Kidney (tissue), 14 donors: ENCODE measurements around the gene AIFM1. TPM values are rescaled to one million over a fixed set of nuclear protein-coding genes. Genes with fewer than 3 reads are reported as not detected.

Source experiments
- DNase-seq, 5 donors: peaks; one replicate each; pipeline ENCODE4 v3.0.0-alpha.2; 2013 to 2020
- FAIRE-seq: peaks from 2 replicates; lab custom pipeline; 2012; peaks lifted over from hg19 to GRCh38; lab: Jason Lieb, UNC
- H3K27ac ChIP-seq, 2 donors: one replicate each; pipeline ENCODE4 v1.7.0; 2013; ENCODE audit warnings: low read depth in 2 of 2, low read length in 2 of 2, inconsistent platforms in 1 of 2
- H3K27me3 ChIP-seq: one replicate; pipeline ENCODE4 v1.7.1; 2013; ENCODE audit warnings: low read length, inconsistent platforms; ENCODE audit not compliant: control insufficient read depth, insufficient read depth
- H3K36me3 ChIP-seq, 3 donors: one replicate each; pipeline versions ENCODE4 v1.7.0 to v1.7.1; 2013; ENCODE audit warnings: low read length in 3 of 3, control low read depth in 1 of 3, inconsistent platforms in 1 of 3; ENCODE audit not compliant: insufficient read depth in 3 of 3, control insufficient read depth in 2 of 3
- H3K4me1 ChIP-seq, 3 donors: one replicate each; pipeline versions ENCODE4 v1.7.0 to v1.7.1; 2013; ENCODE audit warnings: low read length in 3 of 3, inconsistent platforms in 1 of 3, low read depth in 1 of 3; ENCODE audit not compliant: control insufficient read depth in 2 of 3, insufficient read depth in 2 of 3
- H3K4me3 ChIP-seq, 3 donors: one replicate each; pipeline versions ENCODE4 v1.7.0 to v1.8.1; 2013; ENCODE audit warnings: low read length in 3 of 3, control low read depth in 1 of 3, inconsistent platforms in 1 of 3
- H3K9ac ChIP-seq, 3 donors: one replicate each; pipeline versions ENCODE4 v1.7.0 to v1.7.1; 2013; ENCODE audit warnings: low read length in 3 of 3, control low read depth in 1 of 3, inconsistent platforms in 1 of 3
- H3K9me3 ChIP-seq, 3 donors: one replicate each; pipeline versions ENCODE4 v1.7.0 to v1.7.1; 2013; ENCODE audit warnings: low read length in 3 of 3, control low read depth in 1 of 3, inconsistent platforms in 1 of 3; ENCODE audit not compliant: control insufficient read depth in 2 of 3, insufficient read depth in 1 of 3
- intact Hi-C: fragments of 100-400 bp; cut with DNase I; formaldehyde crosslinking; loops from one replicate; pipeline ENCODE4 v1.11.1; 2022
- polyA plus RNA-seq: library from polyadenylated mRNA; stranded (reverse); fragments of 350-450 nt; fragmentation: Illumina TruSeq; extraction: RNeasy Lipid Tissue Mini Kit (QIAGEN cat#74804); gene quantifications from one replicate; pipeline ENCODE4 v1.2.3, GENCODE V29; 2014; ENCODE audit warnings: low read depth, low replicate concordance; ENCODE audit not compliant: insufficient read depth
- total RNA-seq: library from RNA; stranded (reverse); fragmentation: NEBNext Ultra II Directional; extraction: Animal tissue kit (Norgen Biotek cat#: 25700); gene quantifications from one replicate; pipeline ENCODE4 v1.2.1, GENCODE V29; 2021
- TF ChIP-seq, protein P1 (sequence below): IDR thresholded peaks from 3 replicates; pipeline ENCODE4 v1.5.1; 2012; ENCODE audit warnings: mild to moderate bottlenecking, moderate library complexity, borderline replicate concordance; ENCODE audit not compliant: insufficient read depth; ENCODE audit errors: extremely low read depth
- donor health status: control.
- donor health status: control.
- donor health status: control.
- donor health status: control.
- donor health status: control.
- donor health status: DM: yes; HTN: yes; CAD: no.
- donor health status: Normal renal cell carcinoma (clear cell type).

The AIFM1 gene
- total and polyA plus RNA-seq, 2 donors from 2014 or later, result 55.0 to 255 TPM

DNA sequence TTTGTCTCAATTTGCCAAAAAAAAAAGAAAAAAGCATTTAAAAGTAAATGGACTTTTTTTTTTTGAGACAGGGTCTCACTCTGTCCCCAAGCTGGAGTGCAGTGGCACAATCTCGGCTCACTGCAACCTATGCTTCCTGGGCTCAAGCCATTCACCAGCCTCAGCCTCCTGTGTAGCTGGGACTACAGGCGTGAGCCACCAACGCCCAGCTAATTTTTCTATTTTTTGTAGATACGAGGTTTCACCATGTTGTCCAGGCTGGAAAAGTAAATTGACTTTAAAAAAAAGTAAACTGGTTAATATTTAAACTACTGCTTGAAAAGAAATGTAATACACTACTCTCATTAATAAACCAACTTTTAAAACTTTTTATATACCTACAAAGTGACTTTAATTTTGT is 5.9 kb downstream of the AIFM1 start:
- H3K27ac ChIP-seq, result no peak overlapping the region
- no peaks in the 10 kb centered on the region for H3K4me1 ChIP-seq
- H3K9ac ChIP-seq, result no peak overlapping the region
- H3K9me3 ChIP-seq, result no peaks in the 10 kb centered on the region
- intact Hi-C loops, result no loop called here
- no peak overlapping the region for H3K4me3 ChIP-seq
- H3K36me3 ChIP-seq, result no peaks in the 10 kb centered on the region
- H3K27me3 ChIP-seq, result no peaks in the 10 kb centered on the region
- FAIRE-seq, result no peak
- DNase-seq, result no peak
- TF ChIP-seq, protein P1, sequence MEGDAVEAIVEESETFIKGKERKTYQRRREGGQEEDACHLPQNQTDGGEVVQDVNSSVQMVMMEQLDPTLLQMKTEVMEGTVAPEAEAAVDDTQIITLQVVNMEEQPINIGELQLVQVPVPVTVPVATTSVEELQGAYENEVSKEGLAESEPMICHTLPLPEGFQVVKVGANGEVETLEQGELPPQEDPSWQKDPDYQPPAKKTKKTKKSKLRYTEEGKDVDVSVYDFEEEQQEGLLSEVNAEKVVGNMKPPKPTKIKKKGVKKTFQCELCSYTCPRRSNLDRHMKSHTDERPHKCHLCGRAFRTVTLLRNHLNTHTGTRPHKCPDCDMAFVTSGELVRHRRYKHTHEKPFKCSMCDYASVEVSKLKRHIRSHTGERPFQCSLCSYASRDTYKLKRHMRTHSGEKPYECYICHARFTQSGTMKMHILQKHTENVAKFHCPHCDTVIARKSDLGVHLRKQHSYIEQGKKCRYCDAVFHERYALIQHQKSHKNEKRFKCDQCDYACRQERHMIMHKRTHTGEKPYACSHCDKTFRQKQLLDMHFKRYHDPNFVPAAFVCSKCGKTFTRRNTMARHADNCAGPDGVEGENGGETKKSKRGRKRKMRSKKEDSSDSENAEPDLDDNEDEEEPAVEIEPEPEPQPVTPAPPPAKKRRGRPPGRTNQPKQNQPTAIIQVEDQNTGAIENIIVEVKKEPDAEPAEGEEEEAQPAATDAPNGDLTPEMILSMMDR, result no peak

DNA sequence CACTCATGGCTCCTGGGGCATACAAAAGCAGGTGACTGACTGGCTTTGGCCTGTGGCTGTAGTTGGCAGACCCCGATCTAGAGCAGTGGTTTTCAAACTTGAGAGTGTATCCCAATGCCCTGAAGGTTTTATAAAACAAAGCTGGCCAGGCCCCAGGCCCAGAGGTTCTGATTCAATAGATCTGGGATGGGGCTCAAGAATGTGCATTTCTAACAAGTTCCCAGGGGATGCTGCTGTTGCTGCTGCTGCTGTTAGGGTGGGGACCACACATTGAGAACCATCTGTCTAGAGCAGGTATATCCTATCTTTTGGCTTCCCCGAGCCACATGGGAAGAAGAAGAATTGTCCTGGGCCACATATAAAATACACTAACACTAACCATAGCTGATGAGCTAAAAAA is 7.3 kb downstream of the AIFM1 start:
- no peak overlapping the region for H3K9ac ChIP-seq
- intact Hi-C loops, result no loop called here
- H3K36me3 ChIP-seq, result no peaks in the 10 kb centered on the region
- H3K4me3 ChIP-seq, result no peak overlapping the region
- no peaks in the 10 kb centered on the region for H3K27me3 ChIP-seq
- FAIRE-seq (no peak), DNase-seq (no peak)
- no peaks in the 10 kb centered on the region for H3K9me3 ChIP-seq
- no peaks in the 10 kb centered on the region for H3K4me1 ChIP-seq
- H3K27ac ChIP-seq, result no peak overlapping the region
- TF ChIP-seq, protein P1, result no peak

DNA sequence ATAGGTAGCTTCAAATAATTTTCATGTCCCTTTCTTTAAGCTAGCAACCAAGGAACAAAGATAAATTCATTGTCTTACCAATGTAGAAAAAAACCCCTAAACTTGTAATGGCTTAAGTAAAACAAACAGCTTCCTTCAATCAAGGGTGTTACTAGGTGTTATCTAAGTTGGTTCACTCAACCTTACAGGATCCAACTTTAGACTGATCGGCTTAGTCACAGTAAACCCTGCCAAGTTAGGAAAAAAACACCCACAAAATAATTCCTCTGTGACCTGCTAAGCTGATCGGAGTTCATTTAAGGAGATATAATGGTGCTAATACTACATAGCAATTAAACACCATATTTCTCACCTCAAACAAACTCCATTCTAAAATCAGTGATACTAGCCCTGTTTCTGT is 10.1 kb downstream of the AIFM1 start:
- H3K4me3 ChIP-seq, result no peak overlapping the region
- no peaks in the 10 kb centered on the region for H3K36me3 ChIP-seq
- H3K9ac ChIP-seq, result no peak overlapping the region
- no peaks in the 10 kb centered on the region for H3K9me3 ChIP-seq
- TF ChIP-seq, protein P1, result no peak
- no peaks in the 10 kb centered on the region for H3K27me3 ChIP-seq
- no peak for DNase-seq
- H3K27ac ChIP-seq, result no peak overlapping the region
- intact Hi-C loops, result no loop called here
- no peaks in the 10 kb centered on the region for H3K4me1 ChIP-seq
- no peak for FAIRE-seq

DNA sequence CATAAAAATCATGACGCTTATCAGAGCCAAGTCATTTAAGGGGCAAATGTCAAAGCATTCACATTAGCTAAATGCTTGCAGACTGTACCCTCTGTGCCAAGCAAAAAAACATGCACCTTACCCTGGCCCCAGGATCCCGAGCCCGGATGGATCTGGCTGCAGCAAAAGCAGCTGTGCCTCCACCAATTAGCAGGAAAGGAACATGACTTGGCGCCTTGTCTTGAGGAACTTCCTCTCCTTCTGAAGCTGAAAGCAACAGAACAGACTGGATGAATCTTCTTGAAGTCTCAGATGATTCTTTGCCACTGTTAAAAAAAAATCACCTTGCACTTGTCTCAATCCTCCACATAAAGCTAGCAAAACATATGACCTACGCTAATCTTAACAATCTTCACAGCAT is 18.0 kb downstream of the AIFM1 start:
- DNase-seq, result no peak
- Histone ChIP-seq H3K9me3 (peaks cover 0 to 1% (median 0%) of the 10 kb centered on the region in 3 donors), H3K9ac (no peak overlapping the region), H3K27ac (no peak overlapping the region), H3K4me3 (no peak overlapping the region), H3K27me3 (no peaks in the 10 kb centered on the region), H3K4me1 (no peaks in the 10 kb centered on the region), H3K36me3 (peaks cover 0 to 14% (median 14%) of the 10 kb centered on the region in 3 donors)
- FAIRE-seq, result no peak
- TF ChIP-seq, protein P1, result no peak
- intact Hi-C loops, result loop anchor here (10.0 kb wide), 1 partner anchor 73 kb away; no protein-coding TSS in a partner anchor
